ENCODE data around the gene BTBD2. TPM values are rescaled to one million over a fixed set of nuclear protein-coding genes. Genes with fewer than 3 reads are reported as not detected.
A peak's percentile ranks its signal among the peaks of the same experiment; 100 is the strongest.

BTBD2 gene
- total and polyA plus RNA-seq, 2 of the 13 experiments (the other 11 are each of a cell fraction or from before 2014, with no cell fraction given): 28.1 to 45.3 TPM

DNA sequence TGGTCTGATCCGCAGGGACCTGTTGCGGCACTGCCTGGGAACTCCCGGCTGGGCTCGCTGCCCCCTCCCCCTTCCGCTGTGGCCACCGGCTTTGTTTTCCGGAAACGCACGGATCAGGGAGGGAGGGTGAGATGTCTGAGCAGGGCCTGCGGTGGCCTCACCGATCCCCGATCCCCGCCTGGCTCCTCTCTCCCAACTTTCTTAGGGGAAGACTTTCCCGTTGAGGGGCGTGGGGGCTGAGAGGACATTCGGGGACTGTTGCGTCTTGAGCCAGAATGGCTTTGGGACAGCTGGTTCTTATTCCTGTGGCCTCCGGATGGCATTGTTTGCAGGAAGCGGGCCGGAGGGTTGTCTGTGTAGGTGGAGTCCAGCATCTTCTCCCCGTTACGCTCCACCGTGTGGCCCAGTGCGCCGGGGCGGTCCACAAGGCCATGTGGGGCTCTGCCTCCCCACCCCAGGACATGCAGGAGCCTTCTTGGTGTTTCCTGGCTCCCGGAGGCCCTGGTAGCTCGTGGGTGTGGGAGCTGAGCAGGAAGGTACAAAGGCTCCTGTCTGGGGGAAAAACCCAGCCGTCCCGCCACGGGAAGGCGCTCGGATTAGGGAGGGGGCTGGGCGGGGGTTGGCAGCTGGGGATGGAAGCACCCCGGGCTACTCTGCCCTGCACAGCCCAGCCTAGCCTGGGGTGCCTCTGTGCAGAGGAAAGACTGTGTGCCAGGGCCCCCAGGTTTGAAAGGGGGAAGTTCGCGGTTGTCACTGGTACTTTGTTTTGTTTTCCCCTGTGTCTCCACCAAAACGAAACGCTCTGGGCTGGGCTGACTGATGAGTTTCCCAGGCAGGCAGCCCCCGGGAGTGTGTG is 73.2 kb downstream of the BTBD2 start (continued):
- TF ChIP-seq RARA (CRISPR knock-in tag; IDR thresholded peaks at IDR 0.05): peak; percentile 24; the same call in 1 of the 2 replicates
- TF ChIP-seq, protein P1, sequence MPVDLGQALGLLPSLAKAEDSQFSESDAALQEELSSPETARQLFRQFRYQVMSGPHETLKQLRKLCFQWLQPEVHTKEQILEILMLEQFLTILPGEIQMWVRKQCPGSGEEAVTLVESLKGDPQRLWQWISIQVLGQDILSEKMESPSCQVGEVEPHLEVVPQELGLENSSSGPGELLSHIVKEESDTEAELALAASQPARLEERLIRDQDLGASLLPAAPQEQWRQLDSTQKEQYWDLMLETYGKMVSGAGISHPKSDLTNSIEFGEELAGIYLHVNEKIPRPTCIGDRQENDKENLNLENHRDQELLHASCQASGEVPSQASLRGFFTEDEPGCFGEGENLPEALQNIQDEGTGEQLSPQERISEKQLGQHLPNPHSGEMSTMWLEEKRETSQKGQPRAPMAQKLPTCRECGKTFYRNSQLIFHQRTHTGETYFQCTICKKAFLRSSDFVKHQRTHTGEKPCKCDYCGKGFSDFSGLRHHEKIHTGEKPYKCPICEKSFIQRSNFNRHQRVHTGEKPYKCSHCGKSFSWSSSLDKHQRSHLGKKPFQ (CRISPR knock-in tag; IDR thresholded peaks at IDR 0.05; ENCODE audit: insufficient replicate concordance): no peak
- TF ChIP-seq, protein P2, sequence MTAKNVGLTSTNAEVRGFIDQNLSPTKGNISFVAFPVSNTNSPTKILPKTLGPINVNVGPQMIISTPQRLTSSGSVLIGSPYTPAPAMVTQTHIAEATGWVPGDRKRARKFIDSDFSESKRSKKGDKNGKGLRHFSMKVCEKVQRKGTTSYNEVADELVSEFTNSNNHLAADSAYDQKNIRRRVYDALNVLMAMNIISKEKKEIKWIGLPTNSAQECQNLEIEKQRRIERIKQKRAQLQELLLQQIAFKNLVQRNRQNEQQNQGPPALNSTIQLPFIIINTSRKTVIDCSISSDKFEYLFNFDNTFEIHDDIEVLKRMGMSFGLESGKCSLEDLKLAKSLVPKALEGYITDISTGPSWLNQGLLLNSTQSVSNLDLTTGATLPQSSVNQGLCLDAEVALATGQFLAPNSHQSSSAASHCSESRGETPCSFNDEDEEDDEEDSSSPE (CRISPR knock-in tag; IDR thresholded peaks at IDR 0.05): no peak
- peak; percentile 92 for TF ChIP-seq ZFX (CRISPR knock-in tag; IDR thresholded peaks at IDR 0.05; ENCODE audit: low read depth)
- TF ChIP-seq, protein P3, sequence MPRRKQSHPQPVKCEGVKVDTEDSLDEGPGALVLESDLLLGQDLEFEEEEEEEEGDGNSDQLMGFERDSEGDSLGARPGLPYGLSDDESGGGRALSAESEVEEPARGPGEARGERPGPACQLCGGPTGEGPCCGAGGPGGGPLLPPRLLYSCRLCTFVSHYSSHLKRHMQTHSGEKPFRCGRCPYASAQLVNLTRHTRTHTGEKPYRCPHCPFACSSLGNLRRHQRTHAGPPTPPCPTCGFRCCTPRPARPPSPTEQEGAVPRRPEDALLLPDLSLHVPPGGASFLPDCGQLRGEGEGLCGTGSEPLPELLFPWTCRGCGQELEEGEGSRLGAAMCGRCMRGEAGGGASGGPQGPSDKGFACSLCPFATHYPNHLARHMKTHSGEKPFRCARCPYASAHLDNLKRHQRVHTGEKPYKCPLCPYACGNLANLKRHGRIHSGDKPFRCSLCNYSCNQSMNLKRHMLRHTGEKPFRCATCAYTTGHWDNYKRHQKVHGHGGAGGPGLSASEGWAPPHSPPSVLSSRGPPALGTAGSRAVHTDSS (CRISPR knock-in tag; conservative IDR thresholded peaks at IDR 0.05): no peak
- no peak for TF ChIP-seq HHEX (CRISPR knock-in tag; IDR thresholded peaks at IDR 0.05)
- TF ChIP-seq, protein P4, sequence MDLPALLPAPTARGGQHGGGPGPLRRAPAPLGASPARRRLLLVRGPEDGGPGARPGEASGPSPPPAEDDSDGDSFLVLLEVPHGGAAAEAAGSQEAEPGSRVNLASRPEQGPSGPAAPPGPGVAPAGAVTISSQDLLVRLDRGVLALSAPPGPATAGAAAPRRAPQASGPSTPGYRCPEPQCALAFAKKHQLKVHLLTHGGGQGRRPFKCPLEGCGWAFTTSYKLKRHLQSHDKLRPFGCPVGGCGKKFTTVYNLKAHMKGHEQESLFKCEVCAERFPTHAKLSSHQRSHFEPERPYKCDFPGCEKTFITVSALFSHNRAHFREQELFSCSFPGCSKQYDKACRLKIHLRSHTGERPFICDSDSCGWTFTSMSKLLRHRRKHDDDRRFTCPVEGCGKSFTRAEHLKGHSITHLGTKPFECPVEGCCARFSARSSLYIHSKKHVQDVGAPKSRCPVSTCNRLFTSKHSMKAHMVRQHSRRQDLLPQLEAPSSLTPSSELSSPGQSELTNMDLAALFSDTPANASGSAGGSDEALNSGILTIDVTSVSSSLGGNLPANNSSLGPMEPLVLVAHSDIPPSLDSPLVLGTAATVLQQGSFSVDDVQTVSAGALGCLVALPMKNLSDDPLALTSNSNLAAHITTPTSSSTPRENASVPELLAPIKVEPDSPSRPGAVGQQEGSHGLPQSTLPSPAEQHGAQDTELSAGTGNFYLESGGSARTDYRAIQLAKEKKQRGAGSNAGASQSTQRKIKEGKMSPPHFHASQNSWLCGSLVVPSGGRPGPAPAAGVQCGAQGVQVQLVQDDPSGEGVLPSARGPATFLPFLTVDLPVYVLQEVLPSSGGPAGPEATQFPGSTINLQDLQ (CRISPR knock-in tag; IDR thresholded peaks at IDR 0.05): no peak
- TF ChIP-seq, protein P5, sequence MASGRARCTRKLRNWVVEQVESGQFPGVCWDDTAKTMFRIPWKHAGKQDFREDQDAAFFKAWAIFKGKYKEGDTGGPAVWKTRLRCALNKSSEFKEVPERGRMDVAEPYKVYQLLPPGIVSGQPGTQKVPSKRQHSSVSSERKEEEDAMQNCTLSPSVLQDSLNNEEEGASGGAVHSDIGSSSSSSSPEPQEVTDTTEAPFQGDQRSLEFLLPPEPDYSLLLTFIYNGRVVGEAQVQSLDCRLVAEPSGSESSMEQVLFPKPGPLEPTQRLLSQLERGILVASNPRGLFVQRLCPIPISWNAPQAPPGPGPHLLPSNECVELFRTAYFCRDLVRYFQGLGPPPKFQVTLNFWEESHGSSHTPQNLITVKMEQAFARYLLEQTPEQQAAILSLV (CRISPR knock-in tag; IDR thresholded peaks at IDR 0.05; ENCODE audit: borderline replicate concordance): 0 out of 2 replicates have a peak, but pooled peaks have one; percentile 25
- TF ChIP-seq ZNF296 (CRISPR knock-in tag; conservative IDR thresholded peaks at IDR 0.05): no peak
- no peak for TF ChIP-seq IKZF1 (IDR thresholded peaks at IDR 0.05)
- TF ChIP-seq RFXANK (CRISPR knock-in tag; IDR thresholded peaks at IDR 0.05): no peak
- TF ChIP-seq, protein P6, sequence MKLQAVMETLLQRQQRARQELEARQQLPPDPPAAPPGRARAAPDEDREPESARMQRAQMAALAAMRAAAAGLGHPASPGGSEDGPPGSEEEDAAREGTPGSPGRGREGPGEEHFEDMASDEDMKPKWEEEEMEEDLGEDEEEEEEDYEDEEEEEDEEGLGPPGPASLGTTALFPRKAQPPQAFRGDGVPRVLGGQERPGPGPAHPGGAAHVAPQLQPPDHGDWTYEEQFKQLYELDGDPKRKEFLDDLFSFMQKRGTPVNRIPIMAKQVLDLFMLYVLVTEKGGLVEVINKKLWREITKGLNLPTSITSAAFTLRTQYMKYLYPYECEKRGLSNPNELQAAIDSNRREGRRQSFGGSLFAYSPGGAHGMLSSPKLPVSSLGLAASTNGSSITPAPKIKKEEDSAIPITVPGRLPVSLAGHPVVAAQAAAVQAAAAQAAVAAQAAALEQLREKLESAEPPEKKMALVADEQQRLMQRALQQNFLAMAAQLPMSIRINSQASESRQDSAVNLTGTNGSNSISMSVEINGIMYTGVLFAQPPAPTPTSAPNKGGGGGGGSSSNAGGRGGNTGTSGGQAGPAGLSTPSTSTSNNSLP (IDR thresholded peaks at IDR 0.05; ENCODE audit: low read depth, low read length): no peak
- TF ChIP-seq KDM2A (CRISPR knock-in tag; IDR thresholded peaks at IDR 0.05; ENCODE audit: borderline replicate concordance, low read depth): peak; percentile 71
- TF ChIP-seq, protein P7, sequence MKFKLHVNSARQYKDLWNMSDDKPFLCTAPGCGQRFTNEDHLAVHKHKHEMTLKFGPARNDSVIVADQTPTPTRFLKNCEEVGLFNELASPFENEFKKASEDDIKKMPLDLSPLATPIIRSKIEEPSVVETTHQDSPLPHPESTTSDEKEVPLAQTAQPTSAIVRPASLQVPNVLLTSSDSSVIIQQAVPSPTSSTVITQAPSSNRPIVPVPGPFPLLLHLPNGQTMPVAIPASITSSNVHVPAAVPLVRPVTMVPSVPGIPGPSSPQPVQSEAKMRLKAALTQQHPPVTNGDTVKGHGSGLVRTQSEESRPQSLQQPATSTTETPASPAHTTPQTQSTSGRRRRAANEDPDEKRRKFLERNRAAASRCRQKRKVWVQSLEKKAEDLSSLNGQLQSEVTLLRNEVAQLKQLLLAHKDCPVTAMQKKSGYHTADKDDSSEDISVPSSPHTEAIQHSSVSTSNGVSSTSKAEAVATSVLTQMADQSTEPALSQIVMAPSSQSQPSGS (CRISPR knock-in tag; IDR thresholded peaks at IDR 0.05): peak; percentile 38; the same call in 1 of the 2 replicates
- TF ChIP-seq GPN1 (CRISPR knock-in tag; IDR thresholded peaks at IDR 0.05; ENCODE audit: borderline replicate concordance): no peak
- TF ChIP-seq ZNF775 (CRISPR knock-in tag; IDR thresholded peaks at IDR 0.05; ENCODE audit: borderline replicate concordance): no peak

Data from HepG2 (cell line).